Endometrial microvascular endothelial cells (primary cell): ENCODE results near the gene HLCS. TPM values are rescaled to one million over a fixed set of nuclear protein-coding genes. Genes with fewer than 3 reads are reported as not detected.

Source experiments
- in situ Hi-C: cut with HindIII; loops from 2 replicates; pipeline ENCODE4 v1.10.0; 2017; ENCODE audit warnings: low sequenced_read_pairs, low pct_unique_long_range_greater_than_20kb; ENCODE audit errors: inconsistent ontology term
- total RNA-seq: library from RNA; depleted of rRNA; stranded (reverse); fragments of >200 nt; gene quantifications from one replicate; pipeline ENCODE4 v1.2.3, GENCODE V29; 2015; ENCODE audit errors: inconsistent ontology term

Gene HLCS
- total RNA-seq, 1 donor from 2014 or later: 29.3 TPM

DNA sequence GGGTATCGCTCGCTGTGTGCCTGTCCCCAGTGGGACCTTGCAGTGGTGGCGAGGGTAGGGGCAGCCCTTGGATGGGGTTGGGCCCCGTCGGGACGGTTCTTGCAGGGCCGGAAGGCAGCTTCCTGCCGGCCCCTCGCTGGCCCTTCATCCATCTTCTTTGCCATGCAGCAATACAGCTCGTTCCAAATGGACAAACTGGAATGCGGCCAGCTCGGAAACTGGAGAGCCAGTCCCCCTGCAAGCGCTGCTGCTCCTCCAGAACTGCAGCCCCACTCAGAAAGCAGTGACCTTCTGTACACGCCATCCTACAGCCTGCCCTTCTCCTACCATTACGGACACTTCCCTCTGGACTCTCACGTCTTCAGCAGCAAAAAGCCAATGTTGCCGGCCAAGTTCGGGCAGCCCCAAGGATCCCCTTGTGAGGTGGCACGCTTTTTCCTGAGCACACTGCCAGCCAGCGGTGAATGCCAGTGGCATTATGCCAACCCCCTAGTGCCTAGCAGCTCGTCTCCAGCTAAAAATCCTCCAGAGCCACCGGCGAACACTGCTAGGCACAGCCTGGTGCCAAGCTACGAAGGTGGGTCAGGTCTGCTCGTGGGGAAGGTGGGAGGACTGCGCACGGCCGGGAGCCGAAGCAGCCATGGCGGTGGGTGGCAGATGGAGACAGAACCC is 221.8 kb downstream of the HLCS start:
- in situ Hi-C loops: no loop called here

DNA sequence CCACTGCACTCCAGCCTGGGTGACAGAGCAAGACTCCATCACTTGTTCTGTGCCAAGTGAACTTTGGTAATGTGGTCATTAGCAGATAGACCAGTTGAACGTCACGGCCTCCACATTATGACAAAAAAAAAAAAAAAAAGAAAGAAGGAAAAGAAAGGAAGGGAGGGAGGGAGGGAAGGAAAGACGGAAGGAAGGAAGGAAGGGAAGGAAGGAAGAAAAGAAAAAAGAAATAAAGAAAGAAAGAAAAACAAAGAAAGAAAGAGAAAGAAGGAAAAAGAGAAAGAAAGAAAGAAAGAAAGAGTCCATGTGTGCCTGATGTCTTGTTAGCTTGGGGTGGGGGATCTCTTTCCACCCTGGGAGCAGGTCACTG is 222.3 kb downstream of the HLCS start:
- in situ Hi-C loops: no loop called here

GRCh38 chr21:36743446-36743845 is 223.0 kb downstream of the HLCS start:
- in situ Hi-C loops: no loop called here

GRCh38 chr21:36743008-36743407 is 223.5 kb downstream of the HLCS start:
- in situ Hi-C loops: no loop called here

DNA sequence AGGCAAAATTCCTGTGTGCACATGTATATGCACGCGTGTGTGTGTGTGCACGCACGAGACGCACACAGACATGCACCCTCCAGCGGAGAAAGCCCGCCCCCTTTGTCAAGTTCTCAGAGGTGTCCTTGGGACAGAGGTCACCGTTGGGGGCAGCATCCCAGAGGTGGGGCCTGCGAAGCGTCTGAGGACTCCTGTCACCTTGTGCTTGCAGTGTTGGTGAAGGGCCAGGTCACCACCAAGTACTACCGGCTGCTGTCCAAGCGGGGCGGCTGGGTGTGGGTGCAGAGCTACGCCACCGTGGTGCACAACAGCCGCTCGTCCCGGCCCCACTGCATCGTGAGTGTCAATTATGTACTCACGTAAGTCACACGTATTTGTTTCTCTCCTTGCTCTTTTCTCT is 225.0 kb downstream of the HLCS start:
- in situ Hi-C loops: no loop called here

- in situ Hi-C loops: no loop called here
These were observed 227.9 kb downstream of the HLCS start for GRCh38 chr21:36738489-36739126.

- in situ Hi-C loops: no loop called here
These were observed 230.6 kb downstream of the HLCS start for GRCh38 chr21:36735724-36736320.

DNA sequence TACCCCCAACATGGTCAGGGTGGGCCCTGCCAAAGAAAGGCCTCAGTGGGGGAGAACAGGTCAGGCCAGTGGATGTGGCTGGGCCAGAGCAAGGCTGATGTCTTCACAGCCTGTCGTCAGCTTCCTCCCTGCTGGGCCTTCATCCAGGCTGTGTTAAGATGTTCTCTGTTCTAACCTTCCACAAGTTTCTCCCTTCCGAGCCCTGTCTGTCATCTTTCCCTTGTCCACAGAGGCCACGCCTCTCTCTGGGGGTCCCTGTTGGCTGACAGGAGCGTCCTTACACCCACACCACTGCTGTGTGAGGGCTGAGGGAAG is 231.3 kb downstream of the HLCS start:
- in situ Hi-C loops: no loop called here

DNA sequence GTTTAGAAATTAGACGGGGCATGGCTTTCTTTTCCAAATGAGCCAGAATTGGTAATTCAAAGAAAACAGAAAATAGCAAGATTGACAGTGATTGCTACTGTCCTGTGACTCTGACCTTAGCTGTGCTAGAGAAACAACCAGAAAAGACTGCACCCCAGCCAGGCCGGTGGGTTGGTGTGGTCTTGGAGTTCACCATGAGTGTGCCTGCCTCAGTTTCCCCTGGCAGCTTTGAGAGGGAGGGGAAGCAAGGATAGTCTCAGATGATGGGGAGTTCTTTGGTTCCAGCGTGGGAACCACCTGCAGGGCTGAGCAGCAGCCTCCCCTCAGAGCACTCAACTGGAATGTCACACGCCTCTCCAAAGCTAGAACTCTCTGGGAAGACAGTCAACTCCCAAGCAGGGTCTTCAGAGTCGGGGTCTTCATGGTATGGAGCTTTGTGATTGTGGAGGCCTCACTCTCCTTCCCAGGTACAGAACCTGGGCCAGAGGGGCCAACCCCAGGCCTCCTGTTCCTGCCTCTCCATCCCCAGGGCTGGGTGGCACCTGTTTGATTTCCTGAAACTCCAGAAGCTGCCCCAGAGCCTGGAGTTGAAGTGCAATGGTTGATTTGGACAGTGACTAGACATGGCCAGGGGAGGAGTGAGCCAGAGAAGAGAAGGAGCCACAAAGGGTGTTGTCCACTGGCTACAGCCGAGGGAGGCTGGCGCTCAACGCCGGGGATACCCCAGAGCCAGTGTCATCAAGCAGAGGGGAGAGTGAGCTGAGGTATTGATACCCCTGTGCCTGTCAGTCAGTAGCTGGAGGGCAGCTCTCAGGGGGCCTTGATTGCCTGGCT is 231.9 kb downstream of the HLCS start:
- in situ Hi-C loops: no loop called here

GRCh38 chr21:36733857-36734256 is 232.6 kb downstream of the HLCS start:
- in situ Hi-C loops: no loop called here

DNA sequence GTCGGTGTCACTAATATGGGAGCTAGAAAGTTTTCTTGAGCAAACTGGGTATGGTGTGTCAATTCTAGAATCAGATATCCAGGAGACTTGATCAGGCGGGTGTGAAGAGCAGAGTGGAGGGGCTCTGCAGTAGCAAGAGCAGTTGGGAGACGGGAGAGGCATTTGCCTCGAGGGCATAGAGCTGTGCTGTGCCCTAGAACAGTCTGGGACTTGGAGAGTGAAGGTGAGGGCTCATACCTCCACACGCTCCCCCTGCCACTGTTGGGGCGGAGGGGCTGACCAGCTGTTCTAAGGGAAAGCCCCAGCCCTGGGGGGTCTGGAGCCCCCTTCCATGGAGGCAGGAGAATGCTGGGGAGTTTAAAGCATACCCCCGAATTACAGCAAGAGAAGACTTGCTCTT is 233.7 kb downstream of the HLCS start:
- in situ Hi-C loops: no loop called here

GRCh38 chr21:36732217-36732616 is 234.3 kb downstream of the HLCS start:
- in situ Hi-C loops: no loop called here

DNA sequence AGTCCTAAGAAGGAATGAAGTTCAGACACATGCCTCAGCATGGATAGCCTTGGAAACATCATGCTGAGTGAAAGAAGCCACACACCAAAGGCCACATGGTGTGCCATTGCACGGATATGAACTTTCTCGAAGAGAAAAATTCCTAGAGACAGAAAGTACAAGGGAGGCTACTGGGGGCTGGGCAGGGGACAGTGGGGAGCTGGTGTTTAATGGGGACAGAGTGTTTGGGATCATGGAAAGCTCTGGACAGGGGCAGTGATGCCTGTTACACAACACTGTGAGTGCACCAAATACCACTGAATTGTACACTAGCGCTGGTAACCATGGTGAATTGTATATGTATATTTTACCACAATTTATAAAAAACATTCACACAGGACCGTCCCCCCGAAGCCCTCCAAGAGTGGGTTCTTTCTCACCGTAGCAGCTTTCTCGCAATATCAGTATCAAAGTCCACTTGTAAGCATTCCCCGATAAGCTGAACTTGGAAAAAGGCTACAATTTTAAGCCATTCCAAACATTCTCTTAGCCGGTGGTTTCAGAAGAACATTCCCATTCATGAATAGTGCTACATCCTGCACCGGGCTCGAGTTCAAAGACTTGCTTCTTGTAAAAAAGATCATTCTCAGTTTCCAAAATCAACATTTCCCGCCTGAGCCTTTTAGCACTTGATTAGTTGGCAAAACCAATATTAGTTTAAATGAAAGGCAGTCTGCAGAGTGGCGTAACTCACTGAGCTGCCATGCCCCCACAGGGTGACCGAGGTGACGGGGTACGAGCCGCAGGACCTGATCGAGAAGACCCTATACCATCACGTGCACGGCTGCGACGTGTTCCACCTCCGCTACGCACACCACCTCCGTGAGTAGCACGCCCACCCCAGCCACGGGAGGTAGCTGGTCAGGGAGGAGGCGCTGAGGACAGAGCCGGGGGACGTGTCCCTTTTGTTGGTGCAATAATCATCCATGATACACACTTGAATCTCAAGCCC is 235.9 kb downstream of the HLCS start:
- in situ Hi-C loops: no loop called here

DNA sequence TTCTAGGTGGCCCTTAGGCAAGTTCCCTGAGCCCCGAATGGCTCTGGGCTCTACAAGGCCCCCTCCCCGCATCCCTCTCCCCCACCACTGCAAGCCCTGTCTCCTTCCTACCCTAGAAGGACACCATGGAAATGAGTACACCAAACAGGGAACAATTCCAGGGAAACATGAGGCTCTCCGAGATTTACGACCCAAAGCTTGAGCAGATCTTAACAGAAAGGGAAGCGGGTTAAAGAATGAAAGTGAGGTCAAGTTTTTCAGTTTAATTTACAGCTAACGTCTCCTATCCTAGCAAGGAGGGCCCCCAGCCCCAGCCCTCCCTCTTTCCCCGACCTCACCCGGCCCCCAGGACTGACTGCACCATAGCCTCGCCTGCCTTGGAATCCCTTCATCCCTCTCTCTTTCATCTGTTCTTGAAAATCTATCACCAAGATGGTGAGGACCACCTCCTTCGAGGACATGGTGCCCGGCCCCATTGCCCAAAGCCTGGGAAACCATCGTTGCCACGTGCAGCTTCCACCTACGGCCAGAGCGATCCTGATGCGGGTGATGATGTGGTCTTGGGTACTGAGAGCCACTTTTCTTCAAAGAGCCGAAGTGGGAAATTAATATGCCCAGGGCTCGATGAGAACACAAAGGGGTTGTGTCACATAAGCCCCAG is 237.0 kb downstream of the HLCS start:
- in situ Hi-C loops: no loop called here

- in situ Hi-C loops: no loop called here
These were observed 237.9 kb downstream of the HLCS start for GRCh38 chr21:36728371-36729111.

DNA sequence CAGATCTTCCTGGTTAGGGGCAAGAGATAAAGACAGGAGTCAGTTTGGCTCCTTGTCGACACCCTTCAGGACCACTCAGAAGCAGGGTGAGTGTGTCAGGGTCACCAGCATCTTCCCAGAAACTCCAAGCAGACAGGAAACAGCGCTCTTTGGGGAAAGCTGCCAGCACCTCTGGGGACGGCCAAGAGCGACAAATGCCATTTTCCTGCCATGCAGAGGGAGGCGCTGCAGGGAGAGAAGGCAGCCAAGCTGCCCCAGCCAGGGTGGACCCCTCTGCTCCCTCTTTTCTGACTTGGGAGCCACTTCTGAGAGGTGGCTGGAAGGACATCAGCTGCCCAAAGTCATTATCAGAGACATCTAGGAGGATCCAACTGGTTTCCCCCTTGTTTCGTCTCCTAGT is 238.6 kb downstream of the HLCS start:
- in situ Hi-C loops: no loop called here

- in situ Hi-C loops: no loop called here
These were observed 240.6 kb downstream of the HLCS start for GRCh38 chr21:36725793-36726386.
